SKM-1 (cell line): ENCODE data around the gene CD320.
"Not testable (repeated sequence)": the region's sequence is repeated elsewhere in the genome, so short reads cannot be mapped to it uniquely, and the experiment has no call there.

Experiments
- DNase-seq: peaks from one replicate; lab custom pipeline; 2025; ENCODE audit not compliant: unreplicated experiment; lab: John Stamatoyannopoulos, UW

CD320 gene

DNA sequence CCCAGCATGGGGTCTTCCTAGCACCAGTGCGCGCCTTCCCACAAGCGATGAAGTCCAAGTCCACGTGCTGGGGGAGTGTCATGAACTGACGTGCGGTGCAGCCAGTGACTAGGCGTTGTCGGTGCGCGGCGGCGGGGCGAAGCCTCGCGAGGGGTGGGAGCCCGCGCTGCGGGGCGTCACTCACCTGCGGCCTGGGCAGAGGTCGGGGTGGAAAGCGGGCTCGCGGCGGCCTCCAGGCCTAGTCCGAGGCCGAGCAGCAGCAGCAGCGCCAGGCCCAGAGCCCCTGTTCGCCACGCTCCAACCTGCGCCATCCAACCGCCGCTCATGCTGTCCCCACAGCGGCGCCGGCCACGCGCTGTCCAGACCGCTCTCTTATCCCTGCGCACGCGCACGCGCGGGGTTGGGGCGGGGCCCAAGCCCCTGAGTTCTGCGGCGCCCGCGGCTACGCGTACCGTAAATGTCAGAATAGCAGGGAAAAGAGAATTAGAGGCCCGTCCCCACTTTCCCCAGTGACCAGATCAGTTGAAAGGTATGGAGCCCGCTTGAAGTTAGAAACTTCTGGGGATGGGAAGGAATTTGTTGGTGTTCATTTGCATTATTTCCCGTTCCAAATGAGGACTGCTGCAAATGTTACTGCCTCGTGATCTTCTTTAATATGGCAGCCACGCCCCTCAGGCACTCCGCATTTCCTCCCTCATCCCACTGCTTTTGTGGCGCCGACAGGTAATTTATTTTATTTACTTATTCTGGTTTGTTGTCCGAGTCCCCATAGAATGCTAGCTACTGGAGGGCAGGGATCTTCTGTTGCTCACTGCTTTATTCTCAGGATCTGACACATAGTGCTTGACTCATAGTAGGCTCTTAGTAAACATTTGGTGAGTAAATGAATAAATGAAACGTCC is at the start of gene CD320:
Gene CD320 (minus strand): TSS at position 394 of the 902 bp plus-strand sequence. CDS start 68 bp downstream, at position 326.
- no peak for DNase-seq

DNA sequence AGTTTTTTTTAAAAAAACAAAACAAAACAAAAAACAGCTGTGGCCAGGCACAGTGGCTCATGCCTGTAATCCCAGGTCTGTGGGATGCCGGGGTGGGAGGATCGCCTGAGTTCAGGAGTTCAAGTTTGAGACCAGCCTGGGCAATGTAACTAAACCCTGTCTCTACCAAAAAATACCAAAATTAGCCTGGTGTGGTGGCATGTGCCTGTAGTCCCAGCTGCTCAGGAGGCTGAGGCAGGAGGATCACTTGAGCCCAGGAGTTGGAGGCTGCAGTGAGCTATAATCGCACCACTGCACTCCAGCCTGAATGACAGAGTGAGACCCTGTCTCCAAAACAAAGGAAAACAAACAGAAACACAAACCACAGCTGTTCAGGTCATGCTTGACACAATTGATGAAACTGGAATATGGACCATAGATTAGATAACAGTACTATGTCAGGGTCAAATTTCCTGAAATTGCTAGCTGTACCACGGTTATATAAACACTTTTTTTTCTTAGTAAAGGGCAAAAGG is 48.9 kb upstream of the CD320 start:
- DNase-seq, result no peak

DNA sequence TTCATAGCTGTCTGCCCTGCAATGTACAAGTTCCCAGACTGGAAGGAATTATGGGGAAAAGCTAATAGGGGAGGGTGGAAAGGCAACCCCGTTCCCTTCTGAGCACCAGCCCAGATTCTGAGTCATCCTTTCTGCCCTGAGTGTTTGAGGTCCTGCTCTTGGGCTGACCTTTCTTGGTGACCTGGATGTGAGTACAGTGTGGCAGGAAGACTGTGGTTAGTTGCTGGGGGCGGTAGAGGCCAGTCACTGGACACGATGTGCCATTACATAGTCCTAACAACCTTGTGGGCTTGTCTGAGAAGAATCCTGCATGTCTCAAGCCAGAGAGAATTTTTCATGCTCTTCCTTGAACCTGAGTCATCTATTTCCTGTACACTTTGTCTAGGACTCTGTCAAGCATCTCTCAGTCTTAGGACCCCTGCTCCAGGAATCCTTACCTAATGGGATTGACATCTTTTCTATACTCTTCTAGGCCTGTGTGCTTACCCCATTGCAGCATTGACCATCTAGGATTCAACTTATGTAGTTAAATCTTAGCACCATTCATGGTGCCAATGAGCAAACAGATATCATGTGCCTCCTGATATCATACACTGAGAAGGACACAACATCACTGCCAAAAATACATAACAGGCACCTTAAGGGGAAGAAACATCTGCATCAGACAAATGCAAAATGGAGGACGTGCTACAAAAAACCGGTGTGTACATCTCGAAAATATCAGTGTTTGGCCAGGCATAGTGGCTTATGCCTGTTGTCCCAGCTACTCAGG is 47.7 kb upstream of the CD320 start:
- peak; percentile 59 for DNase-seq

DNA sequence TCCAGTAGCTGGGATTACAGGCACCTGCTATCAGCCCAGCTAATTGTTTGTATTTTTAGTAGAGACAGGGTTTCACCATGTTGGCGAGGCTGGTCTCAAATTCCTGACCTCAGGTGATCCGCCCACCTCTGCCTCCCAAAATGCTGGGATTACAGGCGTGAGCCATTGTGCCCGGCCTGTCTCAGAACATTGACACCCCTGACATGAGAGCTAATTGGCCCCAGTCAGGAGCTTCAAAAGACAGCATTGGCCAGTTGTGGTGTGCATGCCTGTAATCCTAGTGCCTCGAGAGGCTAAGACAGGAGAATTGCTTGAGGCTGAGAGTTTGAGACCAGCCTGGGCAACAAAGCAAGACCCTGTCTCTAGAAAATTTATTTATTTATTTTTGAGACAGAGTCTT is 44.7 kb upstream of the CD320 start:
- DNase-seq, result not testable (repeated sequence)

DNA sequence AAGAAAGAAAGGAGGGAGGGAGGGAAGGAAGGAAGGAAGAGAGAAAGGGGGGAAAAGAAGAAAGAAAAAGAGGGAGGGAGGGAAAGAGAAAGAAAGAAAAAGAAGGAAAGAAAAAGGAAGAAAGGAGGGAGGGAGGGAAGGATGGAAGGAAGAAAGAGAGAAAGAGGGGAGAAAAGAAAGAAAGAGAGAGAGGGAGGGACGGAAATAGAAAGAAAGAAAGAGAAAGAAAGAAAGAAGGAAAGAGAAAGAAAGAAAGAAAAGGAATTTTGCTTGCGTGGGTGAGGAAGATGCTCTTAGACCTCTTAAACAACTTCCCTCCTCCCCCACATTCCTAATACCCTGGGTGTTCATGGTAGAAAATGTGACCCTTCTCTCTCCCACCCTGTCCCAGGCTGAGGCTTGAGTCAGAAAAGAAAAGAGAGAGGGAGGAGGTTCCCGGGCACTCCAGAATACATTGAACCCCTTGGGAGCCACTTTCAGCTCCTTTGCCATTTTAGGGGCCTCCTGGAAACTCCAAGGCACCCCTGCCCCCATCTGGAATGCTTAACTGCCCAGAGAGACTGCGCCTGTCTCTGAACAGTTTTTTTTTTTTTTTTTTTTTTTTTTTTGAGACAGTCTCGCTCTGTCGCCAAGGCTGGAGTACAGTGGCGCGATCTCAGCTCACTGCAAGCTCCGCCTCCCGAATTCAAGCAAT is 44.1 kb upstream of the CD320 start:
- no peak for DNase-seq

DNA sequence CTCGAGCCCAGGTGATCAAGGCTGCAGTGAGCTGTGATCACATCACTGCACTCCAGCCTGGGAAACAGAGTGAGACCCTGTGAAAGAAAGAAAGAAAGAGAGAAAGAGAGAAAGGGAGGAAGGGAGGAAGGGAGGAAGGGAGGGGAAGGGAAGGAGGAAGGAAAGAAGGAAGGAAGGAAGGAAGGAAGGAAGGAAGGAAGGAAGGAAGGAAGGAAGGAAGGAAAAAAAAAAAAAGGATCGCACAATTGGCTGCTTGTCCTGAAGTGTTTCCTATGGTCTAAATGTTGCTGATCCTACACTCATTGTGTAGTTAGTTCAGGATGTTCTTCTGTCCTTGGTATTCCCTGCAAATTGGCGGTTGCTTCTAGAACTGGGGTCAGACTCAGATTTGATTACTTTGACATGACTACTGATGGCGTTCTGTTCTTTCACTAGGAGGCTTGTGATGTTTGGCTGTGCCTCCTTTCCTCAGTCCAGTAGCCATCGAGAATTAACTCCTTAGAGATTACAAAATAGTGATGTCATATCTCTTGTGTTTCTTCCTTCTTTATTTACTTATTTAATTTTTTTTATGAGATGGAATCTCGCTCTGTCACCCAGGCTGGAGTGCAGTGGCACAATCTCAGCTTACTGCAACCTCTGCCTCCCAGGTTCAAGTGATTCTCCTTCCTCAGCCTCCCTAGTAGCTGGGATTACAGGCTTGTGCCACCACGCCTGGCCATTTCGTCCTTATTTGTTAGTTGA is 41.6 kb upstream of the CD320 start:
- DNase-seq, result not testable (repeated sequence)

DNA sequence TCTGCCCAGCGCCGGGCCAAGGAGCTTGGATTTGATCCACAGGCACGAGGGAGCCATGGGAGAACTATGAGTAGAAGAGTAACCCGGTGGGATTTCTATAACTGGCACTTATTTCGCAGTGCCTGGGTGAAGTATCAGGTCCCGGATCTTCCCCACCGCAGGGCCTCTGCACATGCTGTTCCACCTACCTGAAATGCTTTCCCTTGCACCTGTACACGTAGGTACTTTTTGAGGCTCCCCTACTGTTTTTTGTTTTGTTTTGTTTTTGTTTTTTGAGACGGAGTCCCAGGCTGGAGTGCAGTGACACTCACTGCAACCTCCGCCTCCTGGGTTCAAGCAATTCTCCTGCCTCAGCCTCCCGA is 35.3 kb upstream of the CD320 start:
- no peak for DNase-seq

DNA sequence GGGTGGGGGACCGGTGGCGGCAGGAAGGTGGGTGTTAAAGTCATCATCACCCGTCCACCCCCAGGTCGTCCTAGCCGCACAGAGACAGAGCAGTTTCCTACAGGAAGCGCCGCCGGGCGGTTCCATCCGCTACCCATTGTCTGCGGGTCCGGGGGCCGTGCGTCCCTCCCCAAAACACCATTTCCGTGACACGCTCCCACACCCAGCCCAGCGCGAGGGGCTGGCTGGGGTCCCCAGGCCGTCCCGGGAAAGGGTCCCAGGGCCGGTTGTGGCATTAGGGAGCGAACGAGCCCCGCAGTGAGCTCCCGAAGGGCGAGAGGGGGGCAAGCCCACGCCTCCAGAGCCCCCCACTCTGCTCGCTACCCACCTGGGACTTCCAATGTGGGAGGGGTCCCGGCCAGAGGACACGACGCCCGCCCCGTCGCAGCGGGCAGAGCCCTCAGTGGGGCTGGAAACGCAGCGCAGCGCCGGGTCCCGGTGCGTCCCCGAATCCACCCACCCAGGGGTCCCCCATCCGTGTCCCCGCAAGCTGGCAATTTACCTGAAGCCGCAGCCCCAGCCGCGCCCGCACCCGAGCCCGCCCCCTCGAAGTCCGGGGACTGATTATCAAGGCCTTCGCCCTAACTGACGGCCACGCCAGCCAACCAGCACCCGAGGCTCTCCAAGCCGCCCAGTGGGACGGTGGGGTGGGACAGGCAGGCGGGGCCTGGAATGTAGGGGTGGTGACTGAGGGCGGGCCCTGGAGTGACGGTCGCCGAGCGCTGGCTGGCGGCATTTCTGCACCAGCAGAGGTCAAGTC is 34.7 kb upstream of the CD320 start, which contains the start of gene KANK3:
Gene KANK3 (minus strand): TSS at position 579 of the 799 bp plus-strand sequence. CDS start 5,434 bp downstream, outside the sequence.
- no peak for DNase-seq

DNA sequence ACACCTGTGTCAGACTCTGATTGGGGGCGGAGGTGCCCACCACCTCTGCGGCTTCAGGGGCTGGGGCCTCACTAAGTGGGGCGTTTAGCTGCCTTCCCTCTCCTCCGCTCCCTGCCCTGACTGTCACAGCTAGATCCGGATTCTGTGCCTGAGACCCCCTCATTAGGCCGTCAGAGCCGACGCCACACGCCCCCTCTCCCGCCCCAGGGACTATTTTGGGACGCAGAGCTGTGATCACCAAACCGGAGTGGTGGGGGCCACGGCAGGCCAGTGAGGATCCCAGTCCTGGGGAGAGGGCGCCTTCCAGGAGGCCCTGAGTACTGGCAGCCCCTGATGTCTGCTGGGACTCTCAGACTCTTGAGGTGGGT is 34.1 kb upstream of the CD320 start:
- DNase-seq, result no peak

DNA sequence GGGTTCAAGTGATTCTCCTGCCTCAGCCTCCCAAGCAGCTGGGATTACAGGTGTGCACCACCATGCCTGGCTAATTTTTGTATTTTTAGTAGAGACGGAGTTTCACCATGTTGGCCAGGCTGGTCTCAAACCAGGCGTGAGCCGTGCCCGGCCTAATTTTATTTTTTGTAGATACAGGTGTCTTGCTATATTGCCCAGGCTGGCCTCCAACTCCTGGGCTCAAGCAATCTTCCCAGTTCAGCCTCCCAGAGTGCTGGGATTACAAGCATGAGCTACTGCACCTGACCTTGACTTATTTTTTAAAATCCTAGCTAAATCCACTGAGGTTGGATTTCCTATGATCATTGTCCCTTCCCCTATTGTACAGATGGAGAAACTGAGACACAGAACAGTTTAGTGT is 33.3 kb upstream of the CD320 start:
- DNase-seq, result not testable (repeated sequence)

DNA sequence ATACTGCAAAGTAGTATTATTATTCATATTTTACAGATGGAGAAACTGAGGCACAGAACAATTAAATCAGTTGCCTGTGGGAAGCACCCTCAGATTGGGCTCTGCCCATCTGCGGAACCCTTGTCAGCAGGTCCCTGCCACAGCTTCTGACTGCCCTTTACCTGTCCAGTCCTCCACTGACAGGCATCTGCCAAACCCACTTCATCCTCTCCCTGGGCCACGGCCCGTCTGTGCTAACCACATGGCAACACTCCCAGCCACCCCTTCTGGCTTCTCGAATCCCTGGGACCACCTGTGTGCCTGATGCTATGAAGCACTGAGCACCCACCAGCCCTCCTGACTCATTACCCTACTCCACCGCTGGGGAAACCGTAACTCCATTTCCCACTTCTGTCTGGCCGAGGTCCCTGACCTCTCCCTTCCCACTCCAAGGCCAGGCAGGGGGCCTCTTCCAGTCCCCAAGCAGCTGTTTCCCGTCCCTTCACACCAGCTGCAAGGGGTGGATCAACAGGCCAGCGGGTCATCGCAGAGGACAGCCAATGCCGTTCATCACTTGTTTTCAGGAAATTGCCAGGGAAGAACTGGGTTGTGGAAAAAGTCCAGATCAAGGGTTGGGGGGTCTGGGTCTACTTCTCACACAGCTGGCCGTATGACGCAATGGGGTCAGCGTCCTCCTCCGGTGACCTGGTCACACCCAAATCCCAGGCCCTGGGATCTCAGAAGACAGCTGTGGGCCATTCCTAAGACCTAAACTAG is 32.4 kb upstream of the CD320 start:
- no peak for DNase-seq

DNA sequence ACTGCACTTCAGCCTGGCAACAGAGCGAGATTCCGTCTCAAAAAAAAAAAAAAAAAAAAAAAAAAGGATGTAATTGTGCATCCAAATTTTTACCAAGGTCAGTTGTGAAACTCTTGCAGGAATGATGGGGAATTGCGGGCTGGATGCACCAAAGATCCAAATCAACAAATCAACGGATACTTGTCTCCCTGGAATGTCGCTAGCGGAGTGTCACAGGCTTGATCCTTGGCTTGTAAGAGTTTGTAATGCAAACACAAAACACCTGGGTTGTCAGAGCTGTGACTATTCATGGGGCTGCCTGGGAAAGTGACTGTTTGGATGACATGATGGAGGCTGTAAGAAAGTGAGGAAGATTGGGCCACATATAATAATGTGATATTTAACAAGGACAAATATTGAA is 30.7 kb upstream of the CD320 start:
- no peak for DNase-seq

DNA sequence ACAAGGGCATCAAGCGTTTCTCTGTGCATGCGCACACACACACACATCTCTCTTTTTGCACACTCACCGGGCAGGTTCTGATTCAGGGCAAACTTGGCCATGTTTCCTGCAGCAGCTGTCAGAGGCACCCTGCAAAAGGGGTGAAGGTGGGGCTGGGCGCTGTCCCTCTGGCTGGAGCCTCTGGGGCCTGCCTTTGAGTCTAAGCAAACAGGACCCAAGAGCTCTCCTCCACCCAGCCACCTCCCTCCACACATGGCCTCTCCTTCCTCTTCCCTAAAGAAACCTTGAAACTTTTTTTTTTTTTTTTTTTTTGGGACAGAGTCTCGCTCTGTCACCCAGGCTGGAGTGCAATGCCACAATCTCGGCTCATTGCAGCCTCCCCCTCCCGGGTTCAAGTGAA is 29.6 kb upstream of the CD320 start:
- DNase-seq, result no peak

DNA sequence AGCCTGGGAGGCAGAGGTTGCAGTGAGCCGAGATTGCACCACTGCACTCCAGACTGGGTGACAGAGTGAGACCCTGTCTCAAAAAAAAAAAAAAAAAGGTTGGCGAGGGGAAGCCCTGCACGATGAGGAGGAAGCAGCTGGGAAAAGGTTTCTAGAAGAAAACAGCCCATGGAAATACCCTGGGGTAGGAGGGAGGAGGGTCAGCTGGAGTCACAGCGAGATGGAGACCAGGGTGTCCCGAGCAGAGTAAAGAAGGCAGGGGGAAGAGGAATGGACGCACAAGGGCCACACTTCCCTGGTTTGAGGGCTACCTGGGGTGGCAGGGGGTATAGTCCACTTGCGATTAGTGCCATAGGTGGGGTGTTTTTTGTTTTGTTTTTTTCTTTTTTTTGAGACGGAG is 28.5 kb upstream of the CD320 start:
- DNase-seq, result no peak

DNA sequence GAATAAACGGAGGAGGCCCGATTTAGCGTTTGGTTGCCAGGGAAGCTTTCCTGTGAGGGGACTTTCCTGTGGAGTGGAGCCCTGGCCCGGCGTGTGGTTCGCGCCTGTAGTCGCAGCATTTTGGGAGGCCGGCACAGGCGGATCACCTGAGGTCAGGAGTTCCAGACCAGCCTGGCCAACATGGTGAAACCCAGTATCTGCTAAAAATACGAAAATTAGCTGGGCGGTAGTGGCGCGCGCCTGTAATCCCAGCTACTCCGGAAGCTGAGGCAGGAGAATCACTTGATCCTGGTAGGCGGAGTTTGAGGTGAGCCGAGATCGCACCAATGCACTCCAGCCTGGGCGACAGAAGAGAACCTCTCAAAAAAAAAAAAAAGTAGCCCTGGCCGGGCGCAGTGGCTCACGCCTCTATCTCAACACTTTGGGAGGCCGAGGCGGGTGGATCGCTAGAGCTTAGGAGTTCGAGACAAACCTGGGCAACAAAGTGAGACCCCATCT is 28.0 kb upstream of the CD320 start:
- DNase-seq, result no peak

DNA sequence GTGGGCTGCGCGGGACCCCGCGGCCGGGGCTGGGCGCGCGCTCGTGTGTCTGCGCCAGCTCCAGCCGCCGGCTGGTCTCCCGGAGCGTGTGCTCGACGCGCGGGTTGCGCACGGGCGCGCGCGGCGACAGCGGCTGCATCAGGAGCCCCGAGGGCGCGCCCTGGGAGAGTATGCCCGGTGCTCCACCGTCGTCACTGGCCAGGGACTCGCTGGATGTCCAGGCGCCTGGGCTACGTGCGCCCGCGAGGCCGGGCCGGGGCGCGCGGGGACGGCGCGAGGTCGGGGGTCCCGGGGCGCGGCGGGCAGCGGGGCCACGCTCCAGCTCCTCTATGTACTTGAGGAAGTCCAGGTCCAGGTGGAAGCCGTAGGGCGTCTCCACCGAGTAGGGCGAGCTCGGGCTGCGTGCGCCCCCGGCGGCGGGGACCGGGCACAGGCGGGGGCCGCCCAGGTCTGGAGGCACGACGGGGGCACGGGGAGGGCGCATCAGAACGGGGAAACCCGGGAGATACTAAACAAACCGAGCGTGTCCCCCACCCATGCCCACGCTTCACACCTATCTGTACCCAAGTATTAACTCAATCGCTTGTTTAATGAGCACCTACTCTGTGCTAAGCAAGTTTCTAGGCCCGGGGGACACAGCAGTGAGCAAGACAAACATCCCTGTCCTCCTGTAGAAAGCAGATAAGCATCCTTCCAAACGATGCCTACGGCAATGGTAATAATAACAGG is 27.3 kb upstream of the CD320 start:
- no peak for DNase-seq

DNA sequence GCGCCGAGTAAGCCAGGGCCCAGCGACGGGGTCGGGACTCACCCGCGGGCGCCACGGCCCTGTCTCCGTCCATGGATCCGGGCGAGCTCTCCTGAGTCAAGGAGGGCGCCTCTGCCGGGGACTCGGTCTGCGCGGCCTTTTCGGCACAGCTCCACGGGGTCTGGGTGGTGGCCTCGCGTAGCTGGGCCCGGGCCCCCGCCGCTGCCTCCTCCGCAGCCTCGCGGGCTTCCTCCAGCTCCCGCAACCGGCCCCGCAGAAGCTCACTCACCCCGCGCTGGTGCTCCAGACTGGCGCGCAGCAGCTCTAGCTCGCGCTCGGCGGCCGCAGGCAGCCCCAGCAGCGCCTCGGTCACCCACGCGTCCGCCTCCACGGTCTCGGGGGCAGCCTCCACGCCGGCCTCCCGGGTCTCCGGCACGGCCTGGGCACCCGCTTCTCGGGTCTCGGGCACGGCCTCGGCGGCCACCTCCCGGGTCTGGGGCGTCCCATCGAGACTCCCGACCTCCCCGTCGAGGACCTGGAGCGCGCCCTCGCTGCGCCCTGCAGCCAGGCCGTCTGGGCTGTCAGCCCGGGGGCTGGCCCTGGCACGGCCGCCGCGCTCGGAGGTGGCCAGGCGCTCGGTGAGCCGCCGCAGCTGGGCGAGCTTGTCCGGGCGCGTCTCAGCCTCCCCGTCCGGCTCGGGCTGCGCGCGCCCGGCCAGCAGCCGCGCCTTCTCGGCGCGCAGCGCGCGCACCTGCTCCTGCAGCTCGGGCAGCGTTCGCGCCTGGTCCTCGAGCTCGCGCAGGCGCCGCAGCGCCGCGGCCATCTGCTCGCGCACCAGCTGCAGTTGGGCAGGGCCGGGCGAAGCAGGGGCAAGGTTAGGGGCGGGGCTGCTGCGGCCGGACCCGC is 26.5 kb upstream of the CD320 start:
- DNase-seq, result no peak
